ENCODE results near the gene VEZF1. TPM values are rescaled to one million over a fixed set of nuclear protein-coding genes. Genes with fewer than 3 reads are reported as not detected.
A peak's percentile ranks its signal among the peaks of the same experiment; 100 is the strongest.

VEZF1 gene
- total and polyA plus RNA-seq, 2 experiments from 2014 or later, result 36.0 to 67.7 TPM

GRCh38 chr17:58004060-58004459 is 16.0 kb upstream of the VEZF1 start:
- no peak overlapping the region for H3K27ac Mint-ChIP-seq
- peaks cover 6% of the 10 kb centered on the region; the same call in 2 of the 3 replicates for H3K9me3 Mint-ChIP-seq
- peaks cover 89% of the 10 kb centered on the region for H3K36me3 Mint-ChIP-seq (ENCODE audit: low read depth)
- TF ChIP-seq ZNF114 (CRISPR knock-in tag; IDR thresholded peaks at IDR 0.05) (no peak), STAT1 (IDR thresholded peaks at IDR 0.05; ENCODE audit: unreplicated experiment) (no peak), ZNF331 (CRISPR knock-in tag; IDR thresholded peaks at IDR 0.05; ENCODE audit: low read depth) (no peak), JUNB (IDR thresholded peaks at IDR 0.05; ENCODE audit: unreplicated experiment) (no peak), NANOG (IDR thresholded peaks at IDR 0.05; ENCODE audit: borderline replicate concordance) (no peak), EZH2phosphoT487 (IDR thresholded peaks at IDR 0.05; ENCODE audit: unreplicated experiment) (no peak), EZH2 (IDR thresholded peaks at IDR 0.05; ENCODE audit: low read depth, unreplicated experiment) (no peak), CTCF (conservative IDR thresholded peaks at IDR 0.05; ENCODE audit: low read depth in 2 of 2) (no peak), POLR2AphosphoS5 (IDR thresholded peaks at IDR 0.05; ENCODE audit: low read depth) (no peak), CREB1 (CRISPR knock-in tag; IDR thresholded peaks at IDR 0.05; ENCODE audit: low read depth) (no peak)
- TF ChIP-seq, protein P1, sequence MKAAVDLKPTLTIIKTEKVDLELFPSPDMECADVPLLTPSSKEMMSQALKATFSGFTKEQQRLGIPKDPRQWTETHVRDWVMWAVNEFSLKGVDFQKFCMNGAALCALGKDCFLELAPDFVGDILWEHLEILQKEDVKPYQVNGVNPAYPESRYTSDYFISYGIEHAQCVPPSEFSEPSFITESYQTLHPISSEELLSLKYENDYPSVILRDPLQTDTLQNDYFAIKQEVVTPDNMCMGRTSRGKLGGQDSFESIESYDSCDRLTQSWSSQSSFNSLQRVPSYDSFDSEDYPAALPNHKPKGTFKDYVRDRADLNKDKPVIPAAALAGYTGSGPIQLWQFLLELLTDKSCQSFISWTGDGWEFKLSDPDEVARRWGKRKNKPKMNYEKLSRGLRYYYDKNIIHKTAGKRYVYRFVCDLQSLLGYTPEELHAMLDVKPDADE (IDR thresholded peaks at IDR 0.05), result no peak
- TF ChIP-seq, protein P2, sequence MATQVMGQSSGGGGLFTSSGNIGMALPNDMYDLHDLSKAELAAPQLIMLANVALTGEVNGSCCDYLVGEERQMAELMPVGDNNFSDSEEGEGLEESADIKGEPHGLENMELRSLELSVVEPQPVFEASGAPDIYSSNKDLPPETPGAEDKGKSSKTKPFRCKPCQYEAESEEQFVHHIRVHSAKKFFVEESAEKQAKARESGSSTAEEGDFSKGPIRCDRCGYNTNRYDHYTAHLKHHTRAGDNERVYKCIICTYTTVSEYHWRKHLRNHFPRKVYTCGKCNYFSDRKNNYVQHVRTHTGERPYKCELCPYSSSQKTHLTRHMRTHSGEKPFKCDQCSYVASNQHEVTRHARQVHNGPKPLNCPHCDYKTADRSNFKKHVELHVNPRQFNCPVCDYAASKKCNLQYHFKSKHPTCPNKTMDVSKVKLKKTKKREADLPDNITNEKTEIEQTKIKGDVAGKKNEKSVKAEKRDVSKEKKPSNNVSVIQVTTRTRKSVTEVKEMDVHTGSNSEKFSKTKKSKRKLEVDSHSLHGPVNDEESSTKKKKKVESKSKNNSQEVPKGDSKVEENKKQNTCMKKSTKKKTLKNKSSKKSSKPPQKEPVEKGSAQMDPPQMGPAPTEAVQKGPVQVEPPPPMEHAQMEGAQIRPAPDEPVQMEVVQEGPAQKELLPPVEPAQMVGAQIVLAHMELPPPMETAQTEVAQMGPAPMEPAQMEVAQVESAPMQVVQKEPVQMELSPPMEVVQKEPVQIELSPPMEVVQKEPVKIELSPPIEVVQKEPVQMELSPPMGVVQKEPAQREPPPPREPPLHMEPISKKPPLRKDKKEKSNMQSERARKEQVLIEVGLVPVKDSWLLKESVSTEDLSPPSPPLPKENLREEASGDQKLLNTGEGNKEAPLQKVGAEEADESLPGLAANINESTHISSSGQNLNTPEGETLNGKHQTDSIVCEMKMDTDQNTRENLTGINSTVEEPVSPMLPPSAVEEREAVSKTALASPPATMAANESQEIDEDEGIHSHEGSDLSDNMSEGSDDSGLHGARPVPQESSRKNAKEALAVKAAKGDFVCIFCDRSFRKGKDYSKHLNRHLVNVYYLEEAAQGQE (IDR thresholded peaks at IDR 0.05; ENCODE audit: unreplicated experiment), result no peak
- TF ChIP-seq, protein P3, sequence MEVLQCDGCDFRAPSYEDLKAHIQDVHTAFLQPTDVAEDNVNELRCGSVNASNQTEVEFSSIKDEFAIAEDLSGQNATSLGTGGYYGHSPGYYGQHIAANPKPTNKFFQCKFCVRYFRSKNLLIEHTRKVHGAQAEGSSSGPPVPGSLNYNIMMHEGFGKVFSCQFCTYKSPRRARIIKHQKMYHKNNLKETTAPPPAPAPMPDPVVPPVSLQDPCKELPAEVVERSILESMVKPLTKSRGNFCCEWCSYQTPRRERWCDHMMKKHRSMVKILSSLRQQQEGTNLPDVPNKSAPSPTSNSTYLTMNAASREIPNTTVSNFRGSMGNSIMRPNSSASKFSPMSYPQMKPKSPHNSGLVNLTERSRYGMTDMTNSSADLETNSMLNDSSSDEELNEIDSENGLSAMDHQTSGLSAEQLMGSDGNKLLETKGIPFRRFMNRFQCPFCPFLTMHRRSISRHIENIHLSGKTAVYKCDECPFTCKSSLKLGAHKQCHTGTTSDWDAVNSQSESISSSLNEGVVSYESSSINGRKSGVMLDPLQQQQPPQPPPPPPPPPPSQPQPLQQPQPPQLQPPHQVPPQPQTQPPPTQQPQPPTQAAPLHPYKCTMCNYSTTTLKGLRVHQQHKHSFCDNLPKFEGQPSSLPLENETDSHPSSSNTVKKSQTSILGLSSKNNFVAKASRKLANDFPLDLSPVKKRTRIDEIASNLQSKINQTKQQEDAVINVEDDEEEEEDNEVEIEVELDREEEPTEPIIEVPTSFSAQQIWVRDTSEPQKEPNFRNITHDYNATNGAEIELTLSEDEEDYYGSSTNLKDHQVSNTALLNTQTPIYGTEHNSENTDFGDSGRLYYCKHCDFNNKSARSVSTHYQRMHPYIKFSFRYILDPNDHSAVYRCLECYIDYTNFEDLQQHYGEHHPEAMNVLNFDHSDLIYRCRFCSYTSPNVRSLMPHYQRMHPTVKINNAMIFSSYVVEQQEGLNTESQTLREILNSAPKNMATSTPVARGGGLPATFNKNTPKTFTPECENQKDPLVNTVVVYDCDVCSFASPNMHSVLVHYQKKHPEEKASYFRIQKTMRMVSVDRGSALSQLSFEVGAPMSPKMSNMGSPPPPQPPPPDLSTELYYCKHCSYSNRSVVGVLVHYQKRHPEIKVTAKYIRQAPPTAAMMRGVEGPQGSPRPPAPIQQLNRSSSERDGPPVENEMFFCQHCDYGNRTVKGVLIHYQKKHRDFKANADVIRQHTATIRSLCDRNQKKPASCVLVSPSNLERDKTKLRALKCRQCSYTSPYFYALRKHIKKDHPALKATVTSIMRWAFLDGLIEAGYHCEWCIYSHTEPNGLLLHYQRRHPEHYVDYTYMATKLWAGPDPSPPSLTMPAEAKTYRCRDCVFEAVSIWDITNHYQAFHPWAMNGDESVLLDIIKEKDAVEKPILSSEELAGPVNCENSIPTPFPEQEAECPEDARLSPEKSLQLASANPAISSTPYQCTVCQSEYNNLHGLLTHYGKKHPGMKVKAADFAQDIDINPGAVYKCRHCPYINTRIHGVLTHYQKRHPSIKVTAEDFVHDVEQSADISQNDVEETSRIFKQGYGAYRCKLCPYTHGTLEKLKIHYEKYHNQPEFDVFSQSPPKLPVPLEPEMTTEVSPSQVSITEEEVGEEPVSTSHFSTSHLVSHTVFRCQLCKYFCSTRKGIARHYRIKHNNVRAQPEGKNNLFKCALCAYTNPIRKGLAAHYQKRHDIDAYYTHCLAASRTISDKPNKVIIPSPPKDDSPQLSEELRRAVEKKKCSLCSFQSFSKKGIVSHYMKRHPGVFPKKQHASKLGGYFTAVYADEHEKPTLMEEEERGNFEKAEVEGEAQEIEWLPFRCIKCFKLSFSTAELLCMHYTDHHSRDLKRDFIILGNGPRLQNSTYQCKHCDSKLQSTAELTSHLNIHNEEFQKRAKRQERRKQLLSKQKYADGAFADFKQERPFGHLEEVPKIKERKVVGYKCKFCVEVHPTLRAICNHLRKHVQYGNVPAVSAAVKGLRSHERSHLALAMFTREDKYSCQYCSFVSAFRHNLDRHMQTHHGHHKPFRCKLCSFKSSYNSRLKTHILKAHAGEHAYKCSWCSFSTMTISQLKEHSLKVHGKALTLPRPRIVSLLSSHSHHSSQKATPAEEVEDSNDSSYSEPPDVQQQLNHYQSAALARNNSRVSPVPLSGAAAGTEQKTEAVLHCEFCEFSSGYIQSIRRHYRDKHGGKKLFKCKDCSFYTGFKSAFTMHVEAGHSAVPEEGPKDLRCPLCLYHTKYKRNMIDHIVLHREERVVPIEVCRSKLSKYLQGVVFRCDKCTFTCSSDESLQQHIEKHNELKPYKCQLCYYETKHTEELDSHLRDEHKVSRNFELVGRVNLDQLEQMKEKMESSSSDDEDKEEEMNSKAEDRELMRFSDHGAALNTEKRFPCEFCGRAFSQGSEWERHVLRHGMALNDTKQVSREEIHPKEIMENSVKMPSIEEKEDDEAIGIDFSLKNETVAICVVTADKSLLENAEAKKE (CRISPR knock-in tag; IDR thresholded peaks at IDR 0.05), result no peak
- Histone ChIP-seq H3K4me3 (peak overlapping the region; percentile 94), H3K27me3 (ENCODE audit: insufficient read depth) (no peaks in the 10 kb centered on the region), H3K4me1 (ENCODE audit: insufficient read depth) (peaks cover 18% of the 10 kb centered on the region), H4K20me1 (replicated peaks; ENCODE audit: insufficient read depth) (peaks cover 28% of the 10 kb centered on the region), H3K79me2 (replicated peaks; ENCODE audit: insufficient read depth) (peaks cover 56% of the 10 kb centered on the region), H3K36me3 (ENCODE audit: insufficient read depth) (peaks cover 33% of the 10 kb centered on the region), H3K9me2 (ENCODE audit: insufficient read depth) (no peaks in the 10 kb centered on the region), H3K27ac (ENCODE audit: low read depth) (peak overlapping the region; percentile 36), H3K4me2 (peak overlapping the region; percentile 96), H2AFZ (no peak overlapping the region), H3F3A (replicated peaks; ENCODE audit: low read depth) (peaks cover 26% of the 10 kb centered on the region; the same call in 1 of the 2 replicates)
- DNase-seq (ENCODE audit: low spot score) (no peak), ATAC-seq (no peak)
- peaks cover 17% of the 10 kb centered on the region for H3K27me3 Mint-ChIP-seq (ENCODE audit: insufficient read depth, low read depth, poor library complexity)
- H3K4me1 Mint-ChIP-seq, result peaks cover 39% of the 10 kb centered on the region
- peak overlapping the region; percentile 62 for H3K4me3 Mint-ChIP-seq

All from GM23338 (cell line).